K562 (cell line): Measurements from ENCODE around the gene CYP1B1. TPM values are rescaled to one million over a fixed set of nuclear protein-coding genes. Genes with fewer than 3 reads are reported as not detected.

Source experiments
- ATF1 ChIP-seq, 2 experiments: fragments of 450-650 bp in 1 of 2; IDR thresholded peaks; 2 replicates each; pipeline ENCODE4 v1.6.1; 2016; ENCODE audit warnings: missing compliant biosample characterization in 1 of 2, missing genetic modification characterization in 1 of 2
- DNMT1 ChIP-seq: fragments of 450-650 bp; IDR thresholded peaks from 2 replicates; pipeline ENCODE4 v1.6.1; 2016; ENCODE audit warnings: antibody characterized with exemption, mild to moderate bottlenecking
- E2F6 ChIP-seq, 2 experiments: IDR thresholded peaks; 2 replicates each; pipeline ENCODE4 v1.6.1; 2011; ENCODE audit warnings: borderline replicate concordance in 1 of 2, control low read depth in 1 of 2, low read depth in 1 of 2, low read length in 1 of 2, mild to moderate bottlenecking in 1 of 2, mixed read lengths in 1 of 2, moderate library complexity in 1 of 2; ENCODE audit not compliant: insufficient read depth in 1 of 2, insufficient read length in 1 of 2, poor library complexity in 1 of 2, severe bottlenecking in 1 of 2; ENCODE audit errors: extremely low read depth in 1 of 2
- NBN ChIP-seq: fragments of 450-650 bp; IDR thresholded peaks from 2 replicates; pipeline ENCODE4 v1.6.1; 2016; ENCODE audit warnings: low read depth, mild to moderate bottlenecking
- SNRNP70 ChIP-seq: fragments of 200-400 bp; formaldehyde crosslinking; optimal IDR thresholded peaks from 2 replicates; pipeline ENCODE3; 2017; ENCODE audit warnings: low read depth, low read length
- VEZF1 ChIP-seq: fragments of 200-800 bp; sonication (Bioruptor generic); IDR thresholded peaks from 2 replicates; pipeline ENCODE4 v1.6.1; 2017; ENCODE audit warnings: missing genetic modification characterization, missing compliant biosample characterization
- ZNF280A ChIP-seq: fragments of 450-650 bp; IDR thresholded peaks from 2 replicates; pipeline ENCODE4 v1.6.1; 2018; ENCODE audit warnings: mild to moderate bottlenecking, low read depth; ENCODE audit not compliant: partially characterized antibody
- ZNF318 ChIP-seq, 2 experiments: fragments of 450-650 bp; IDR thresholded peaks; 2 replicates each; pipeline ENCODE4 v1.6.1; 2016; ENCODE audit warnings: mild to moderate bottlenecking in 2 of 2, borderline replicate concordance in 1 of 2, low read depth in 1 of 2, moderate library complexity in 1 of 2
- ZNF707 ChIP-seq: fragments of 250-450 bp; sonication (Bioruptor Pico); conservative IDR thresholded peaks from 2 replicates; pipeline ENCODE4 v1.8.0; 2022; ENCODE audit warnings: inconsistent platforms, mild to moderate bottlenecking, moderate library complexity
- ZNF76 ChIP-seq: fragments of 250-450 bp; sonication (Bioruptor Pico); IDR thresholded peaks from 2 replicates; pipeline ENCODE4 v1.4.0; 2020; ENCODE audit warnings: mild to moderate bottlenecking, moderate library complexity, borderline replicate concordance
- polyA plus RNA-seq, 8 experiments: library from polyadenylated mRNA; depleted of rRNA in 4 of 8; stranded (reverse) in 5 of 8; unstranded in 3 of 8; fragments of >200 nt; fragmentation: Nextera tagmentation in 2 of 8; fragmentation: Illumina TruSeq in 1 of 8; extraction: Ambion mirVana in 2 of 8; extraction: Trizol in 1 of 8; gene quantifications; 2 replicates each; pipeline versions ENCODE4 v1.2.1 to v1.2.3, GENCODE V29; 2011 to 2014; ENCODE audit warnings: inconsistent platforms in 1 of 8, missing spikeins in 1 of 8
- total RNA-seq, 7 experiments: library from RNA; depleted of rRNA in 6 of 7; stranded (reverse); fragments of >200 nt in 6 of 7; fragmentation: Illumina TruSeq in 2 of 7; extraction: Trizol in 2 of 7; gene quantifications; 2 replicates each; pipeline versions ENCODE4 v1.2.1 to v1.2.3, GENCODE V29; 2011 to 2021; ENCODE audit warnings: low replicate concordance in 1 of 7

CYP1B1 gene
- total and polyA plus RNA-seq, 9 of the 15 experiments (the other 6 are each of a cell fraction or from before 2014, with no cell fraction given): 0.07 TPM; not detected in 8

- no peak for TF ChIP-seq ATF1 (CRISPR knock-in tag; IDR thresholded peaks at IDR 0.05)
- no peak for TF ChIP-seq ATF1 (tag; IDR thresholded peaks at IDR 0.05)
- no peak for TF ChIP-seq ZNF707 (CRISPR knock-in tag)
- no peak for TF ChIP-seq ZNF280A
- TF ChIP-seq SNRNP70: no peak
- TF ChIP-seq ZNF318 (IDR thresholded peaks at IDR 0.05; ENCODE audit: borderline replicate concordance in 1 of 2, low read depth in 1 of 2): no peak
- TF ChIP-seq NBN: no peak
- peak; percentile 50; the same call in 1 of the 2 replicates for TF ChIP-seq VEZF1 (CRISPR knock-in tag)
- no peak for TF ChIP-seq ZNF76
- peak in 1 of 2 experiments; percentile 44 for TF ChIP-seq E2F6 (IDR thresholded peaks at IDR 0.05; ENCODE audit: borderline replicate concordance in 1 of 2, extremely low read depth in 1 of 2, insufficient read depth in 1 of 2, insufficient read length in 1 of 2, low read depth in 1 of 2, low read length in 1 of 2, poor library complexity in 1 of 2, severe bottlenecking in 1 of 2)
- TF ChIP-seq DNMT1: no peak
Measured at GRCh38 chr2:38076710-38077430, 919 bp upstream of the CYP1B1 start (continued).
